Measurements from ENCODE around the gene WDR64. TPM values are rescaled to one million over a fixed set of nuclear protein-coding genes. Genes with fewer than 3 reads are reported as not detected.

The WDR64 gene
- total and polyA plus RNA-seq, 8 donors: not detected

DNA sequence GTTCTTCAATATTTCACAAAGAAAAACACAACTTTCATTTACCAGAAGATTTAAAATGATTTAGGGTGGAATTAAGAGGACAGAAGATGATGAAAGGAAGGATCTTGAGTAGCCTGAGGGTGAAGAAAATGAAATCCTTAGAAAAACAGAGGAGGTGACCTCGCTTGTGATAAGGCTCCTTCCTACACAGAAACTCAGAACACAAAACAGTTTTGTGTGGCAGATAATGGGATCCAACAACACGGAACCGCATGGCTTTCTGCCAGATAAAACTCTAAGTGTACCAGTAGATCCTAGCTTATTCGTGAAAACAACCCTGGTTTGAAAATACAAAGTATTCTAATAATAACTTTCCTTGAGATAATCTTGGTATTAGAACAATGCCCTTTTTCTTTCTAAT, 121.9 kb downstream of the WDR64 start:
- H3K27me3 ChIP-seq: no peaks in the 10 kb centered on the region
- no peak for ATAC-seq
- no peak for FAIRE-seq
- no peak for DNase-seq
- H3K36me3 ChIP-seq: no peaks in the 10 kb centered on the region
- TF ChIP-seq CTCF (IDR thresholded peaks at IDR 0.05): no peak
- WGBS, 2 donors: 32 to 35% methylated on average over 4 of the region's 4 CpGs
- H3K4me3 ChIP-seq: no peak overlapping the region
- no peaks in the 10 kb centered on the region for H3K4me1 ChIP-seq
- H3K9me3 ChIP-seq: no peaks in the 10 kb centered on the region
- H3K27ac ChIP-seq: no peak overlapping the region
- intact Hi-C loops (cut with DNase I): no loop called here

DNA sequence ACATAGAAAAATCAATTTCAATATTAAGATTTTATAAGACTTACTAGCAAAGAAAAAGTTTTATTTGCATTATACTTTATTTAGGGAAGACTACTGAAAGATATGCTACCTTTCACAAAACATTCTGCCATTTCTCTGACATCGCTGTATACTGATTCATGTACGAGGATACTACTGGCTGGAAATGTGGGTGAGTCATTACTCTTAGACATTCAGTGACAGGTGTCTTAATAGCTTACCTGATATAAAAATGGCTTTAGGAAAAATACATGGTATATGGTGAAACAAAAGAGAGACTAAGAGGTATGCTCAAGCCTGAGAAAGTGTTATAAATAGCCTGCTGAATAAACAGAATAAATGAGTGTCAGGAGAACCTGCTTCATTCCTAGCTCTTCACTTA, 122.9 kb downstream of the WDR64 start:
- H3K4me1 ChIP-seq: no peaks in the 10 kb centered on the region

GRCh38 chr1:241776911-241777310, 124.8 kb downstream of the WDR64 start:
- Histone ChIP-seq H3K27ac (no peak overlapping the region), H3K27me3 (no peaks in the 10 kb centered on the region), H3K36me3 (no peaks in the 10 kb centered on the region), H3K9me3 (no peaks in the 10 kb centered on the region), H3K4me3 (no peak overlapping the region), H3K4me1 (no peaks in the 10 kb centered on the region)
- intact Hi-C loops (cut with DNase I): no loop called here
- DNase-seq (no peak), ATAC-seq (no peak), FAIRE-seq (no peak)
- TF ChIP-seq CTCF (IDR thresholded peaks at IDR 0.05): no peak

More for the DNA sequence above, 122.9 kb downstream of the WDR64 start:
- WGBS, 2 donors: 68 to 77% methylated on average over 2 of the region's 2 CpGs
- TF ChIP-seq CTCF (IDR thresholded peaks at IDR 0.05): no peak
- Histone ChIP-seq H3K27ac (no peak overlapping the region), H3K9me3 (no peaks in the 10 kb centered on the region), H3K4me3 (no peak overlapping the region), H3K36me3 (no peaks in the 10 kb centered on the region), H3K27me3 (no peaks in the 10 kb centered on the region)
- ATAC-seq (no peak), DNase-seq (no peak), FAIRE-seq (no peak)
- intact Hi-C loops (cut with DNase I): no loop called here

DNA sequence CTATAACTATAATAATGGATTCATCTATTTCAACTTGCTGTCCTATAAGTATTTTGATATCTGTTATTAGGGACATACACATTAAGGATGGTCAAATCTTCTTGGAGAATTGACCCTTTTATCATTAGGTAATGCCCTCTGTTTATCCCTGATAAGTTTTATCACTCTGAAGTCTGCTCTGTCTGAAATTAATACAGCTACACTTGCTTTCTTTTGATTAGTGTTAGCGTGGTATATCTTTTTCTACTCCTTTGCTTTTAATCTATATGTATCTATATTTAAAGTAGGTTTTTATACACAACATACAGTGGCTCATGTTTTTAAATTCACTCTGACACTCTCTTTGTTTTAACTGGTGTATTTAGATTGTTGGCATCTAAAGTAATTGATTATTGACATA, 126.0 kb downstream of the WDR64 start:
- Histone ChIP-seq H3K4me3 (no peak overlapping the region), H3K4me1 (no peaks in the 10 kb centered on the region), H3K27me3 (no peaks in the 10 kb centered on the region), H3K27ac (no peak overlapping the region), H3K9me3 (no peaks in the 10 kb centered on the region), H3K36me3 (no peaks in the 10 kb centered on the region)
- no peak for TF ChIP-seq CTCF (IDR thresholded peaks at IDR 0.05)
- WGBS, 2 donors: 73 to 83% methylated on average over 1 of the region's 1 CpG
- DNase-seq (no peak), FAIRE-seq (no peak), ATAC-seq (no peak)
- intact Hi-C loops (cut with DNase I): no loop called here

DNA sequence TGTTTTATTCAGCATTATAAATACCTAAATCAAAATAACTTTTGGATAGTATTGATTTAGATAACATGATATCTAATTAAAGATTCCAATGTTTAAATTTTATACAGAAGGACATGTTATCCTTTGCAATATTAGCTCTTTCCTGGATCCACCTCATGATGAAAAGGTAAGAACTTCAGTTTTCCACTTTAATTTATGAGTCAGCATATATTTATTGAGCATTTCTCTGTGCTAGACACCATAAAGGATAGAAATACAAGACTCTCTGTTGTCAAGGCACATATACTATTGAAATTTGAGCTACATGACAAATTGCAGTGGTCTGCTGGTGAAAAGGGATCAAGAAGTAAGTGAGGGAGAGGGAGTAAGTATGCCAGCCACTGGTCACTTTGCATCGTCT, 127.8 kb downstream of the WDR64 start:
- H3K27me3 ChIP-seq: no peaks in the 10 kb centered on the region
- TF ChIP-seq CTCF (IDR thresholded peaks at IDR 0.05): no peak
- no peak for FAIRE-seq
- DNase-seq: no peak
- no peaks in the 10 kb centered on the region for H3K9me3 ChIP-seq
- H3K4me3 ChIP-seq: no peak overlapping the region
- H3K27ac ChIP-seq: no peak overlapping the region
- H3K36me3 ChIP-seq: no peaks in the 10 kb centered on the region
- intact Hi-C loops (cut with DNase I): no loop called here
- H3K4me1 ChIP-seq: no peaks in the 10 kb centered on the region
- ATAC-seq: no peak
- WGBS, 2 donors: 79 to 97% methylated on average over 1 of the region's 1 CpG

Data from pancreas (tissue), 10 donors.